ENCODE results near the gene TBC1D4.

- TF ChIP-seq POLR2AphosphoS5 (IDR thresholded peaks at IDR 0.05) (no peak), CTCF (IDR thresholded peaks at IDR 0.05) (no peak), POLR2A (IDR thresholded peaks at IDR 0.05; ENCODE audit: low read depth) (no peak), EP300 (IDR thresholded peaks at IDR 0.05) (no peak)
Measured at GRCh38 chr13:75309981-75310580, 171.9 kb downstream of the TBC1D4 start.

Measured in esophagus muscularis mucosa (tissue), 4 donors.